H9 (cell line): ENCODE results near the gene NSD1. TPM values are rescaled to one million over a fixed set of nuclear protein-coding genes. Genes with fewer than 3 reads are reported as not detected.

ENCODE experiments used
- DNase-seq: peaks from one replicate; pipeline ENCODE4 v3.0.0-alpha.2; 2017
- H2AFZ ChIP-seq: one replicate; pipeline ENCODE4 v1.6.1; 2013; ENCODE audit warnings: mild to moderate bottlenecking, low read length, control low read depth, moderate library complexity
- H2AK5ac ChIP-seq: 2 replicates; pipeline ENCODE4 v1.6.1; 2013; ENCODE audit warnings: low read length, control low read depth, mixed read lengths; ENCODE audit not compliant: insufficient read length
- H2BK120ac ChIP-seq: one replicate; pipeline ENCODE4 v1.6.1; 2013; ENCODE audit warnings: low read depth, mild to moderate bottlenecking, low read length, control low read depth, inconsistent platforms; ENCODE audit not compliant: poor library complexity, severe bottlenecking
- H2BK12ac ChIP-seq: 2 replicates; pipeline ENCODE4 v1.6.1; 2013; ENCODE audit warnings: low read length, control low read depth, mixed read lengths, low read depth; ENCODE audit not compliant: insufficient read length
- H2BK15ac ChIP-seq: 2 replicates; pipeline ENCODE4 v1.6.1; 2013; ENCODE audit warnings: low read depth, low read length, control low read depth
- H2BK20ac ChIP-seq: one replicate; pipeline ENCODE4 v1.6.1; 2013; ENCODE audit warnings: low read depth, mild to moderate bottlenecking, low read length, control low read depth, inconsistent platforms; ENCODE audit not compliant: poor library complexity, severe bottlenecking
- H2BK5ac ChIP-seq: 2 replicates; pipeline ENCODE4 v1.6.1; 2013; ENCODE audit warnings: low read length, control low read depth, mixed read lengths; ENCODE audit not compliant: insufficient read length
- H3K14ac ChIP-seq: 2 replicates; pipeline ENCODE4 v1.6.1; 2013; ENCODE audit warnings: low read length, control low read depth; ENCODE audit not compliant: insufficient read depth
- H3K18ac ChIP-seq: 2 replicates; pipeline ENCODE4 v1.6.1; 2013; ENCODE audit warnings: low read depth, mild to moderate bottlenecking, mixed read lengths, low read length, control low read depth; ENCODE audit not compliant: insufficient read length
- H3K23ac ChIP-seq: 2 replicates; pipeline ENCODE4 v1.6.1; 2013; ENCODE audit warnings: low read length, control low read depth, mixed read lengths, low read depth; ENCODE audit not compliant: insufficient read length
- H3K23me2 ChIP-seq: 2 replicates; pipeline ENCODE4 v1.6.1; 2013; ENCODE audit warnings: low read depth, mild to moderate bottlenecking, mixed read lengths, low read length, control low read depth; ENCODE audit not compliant: insufficient read length, poor library complexity, severe bottlenecking
- H3K27ac ChIP-seq: 2 replicates; pipeline ENCODE4 v1.5.1; 2013; ENCODE audit warnings: low read length, control low read depth, mixed read lengths, low read depth; ENCODE audit not compliant: insufficient read length
- H3K27me3 ChIP-seq: 2 replicates; pipeline ENCODE4 v1.6.1; 2013; ENCODE audit warnings: low read length, control low read depth, inconsistent platforms; ENCODE audit not compliant: insufficient read depth
- H3K4ac ChIP-seq: 2 replicates; pipeline ENCODE4 v1.6.1; 2013; ENCODE audit warnings: low read depth, mild to moderate bottlenecking, control low read depth, inconsistent platforms, low read length, moderate library complexity
- H3K4me1 ChIP-seq: 2 replicates; pipeline ENCODE4 v1.6.1; 2013; ENCODE audit warnings: low read length, control low read depth, inconsistent platforms; ENCODE audit not compliant: insufficient read depth
- H3K4me2 ChIP-seq: 2 replicates; pipeline ENCODE4 v1.6.1; 2013; ENCODE audit warnings: low read length, control low read depth, mixed read lengths; ENCODE audit not compliant: insufficient read length, insufficient read depth
- H3K56ac ChIP-seq: 2 replicates; pipeline ENCODE4 v1.6.1; 2013; ENCODE audit warnings: low read depth, mild to moderate bottlenecking, mixed read lengths, low read length, control low read depth; ENCODE audit not compliant: insufficient read length
- H3K79me1 ChIP-seq: 2 replicates; pipeline ENCODE4 v1.6.1; 2013; ENCODE audit warnings: low read depth, mild to moderate bottlenecking, moderate library complexity, low read length, control low read depth, inconsistent platforms; ENCODE audit not compliant: insufficient read depth, poor library complexity, severe bottlenecking
- H3K79me2 ChIP-seq: 2 replicates; pipeline ENCODE4 v1.6.1; 2013; ENCODE audit warnings: low read length, control low read depth, inconsistent platforms; ENCODE audit not compliant: insufficient read depth
- H3K9ac ChIP-seq: 2 replicates; pipeline ENCODE4 v1.6.1; 2013; ENCODE audit warnings: low read length, control low read depth, mixed read lengths; ENCODE audit not compliant: insufficient read length; ENCODE audit errors: extremely low read depth
- H3K9me3 ChIP-seq: one replicate; pipeline ENCODE4 v1.6.1; 2013; ENCODE audit warnings: low read depth, low read length, inconsistent platforms; ENCODE audit not compliant: control insufficient read depth
- H3T11ph ChIP-seq: one replicate; pipeline ENCODE4 v1.6.1; 2013; ENCODE audit warnings: mild to moderate bottlenecking, low read length, control low read depth, inconsistent platforms
- H4K20me1 ChIP-seq: one replicate; pipeline ENCODE4 v1.6.1; 2013; ENCODE audit not compliant: control insufficient read depth, insufficient read length, insufficient read depth
- H4K5ac ChIP-seq: 2 replicates; pipeline ENCODE4 v1.6.1; 2013; ENCODE audit warnings: low read depth, mild to moderate bottlenecking, mixed read lengths, low read length, control low read depth; ENCODE audit not compliant: insufficient read length
- H4K8ac ChIP-seq: replicated peaks from 2 replicates; pipeline ENCODE4 v1.6.1; 2013; ENCODE audit warnings: low read length, control low read depth, mixed read lengths, low read depth; ENCODE audit not compliant: insufficient read length
- H4K91ac ChIP-seq: 2 replicates; pipeline ENCODE4 v1.6.1; 2013; ENCODE audit warnings: low read depth, mild to moderate bottlenecking, moderate library complexity, mixed read lengths, low read length, control low read depth; ENCODE audit not compliant: insufficient read length
- H3K27ac Mint-ChIP-seq, 3 experiments: 2 replicates in 2 of 3; 3 replicates in 1 of 3; pipeline ENCODE4 v1.8.0; 2020 to 2021; ENCODE audit warnings: mixed read lengths in 3 of 3, mild to moderate bottlenecking in 1 of 3, moderate library complexity in 1 of 3
- H3K27me3 Mint-ChIP-seq: 2 replicates; pipeline ENCODE4 v1.8.0; 2021; ENCODE audit warnings: low read depth, mild to moderate bottlenecking, moderate library complexity, mixed read lengths
- H3K36me3 Mint-ChIP-seq, 3 experiments: 2 replicates in 2 of 3; 3 replicates in 1 of 3; pipeline ENCODE4 v1.8.0; 2020 to 2021; ENCODE audit warnings: low read depth in 3 of 3, mixed read lengths in 3 of 3; ENCODE audit not compliant: insufficient read depth in 1 of 3
- H3K4me1 Mint-ChIP-seq, 2 experiments: 2 replicates each; pipeline ENCODE4 v1.8.0; 2020; ENCODE audit warnings: mixed read lengths in 2 of 2
- H3K4me3 Mint-ChIP-seq, 2 experiments: 2 replicates in 1 of 2; 3 replicates in 1 of 2; pipeline ENCODE4 v1.8.0; 2020 to 2021; ENCODE audit warnings: mild to moderate bottlenecking in 2 of 2, mixed read lengths in 2 of 2, moderate library complexity in 1 of 2
- H3K9me3 Mint-ChIP-seq, 2 experiments: 2 replicates in 1 of 2; 3 replicates in 1 of 2; pipeline ENCODE4 v1.8.0; 2020; ENCODE audit warnings: mild to moderate bottlenecking in 2 of 2, mixed read lengths in 2 of 2, moderate library complexity in 1 of 2
- CTCF ChIP-seq: fragments of 200-600 bp; sonication (generic); conservative IDR thresholded peaks from 3 replicates; pipeline ENCODE4 v1.8.0; 2021; ENCODE audit warnings: antibody characterized with exemption, mild to moderate bottlenecking
- WGBS: extraction: QIAGEN DNeasy Blood & Tissue Kit; methylation state at CpG from one replicate; pipeline ENCODE4 v1.1.7; 2013; ENCODE audit warnings: missing lambda C conversion rate, low lambda C conversion rate, mixed read lengths; ENCODE audit not compliant: insufficient read length; ENCODE audit errors: extremely low coverage; 5-methylcytosine and 5-hydroxymethylcytosine counted together
- total RNA-seq: library from RNA; stranded (reverse); gene quantifications from 2 replicates; pipeline ENCODE4 v1.2.1, GENCODE V29; 2021

The NSD1 gene
- total RNA-seq, 1 experiment from 2014 or later: 213 TPM

GRCh38 chr5:177349762-177350161, 216.2 kb downstream of the NSD1 start:
- Mint-ChIP-seq H3K36me3 (peaks cover 2 to 25% (median 23%) of the 10 kb centered on the region in 3 experiments; a peak in 6 of 7 replicates), H3K4me3 (peak overlapping the region; percentile 57 to 66), H3K27me3 (peaks cover 14% of the 10 kb centered on the region), H3K27ac (peak overlapping the region in 1 of 3 experiments; percentile 60; a peak in 1 of 7 replicates), H3K9me3 (no peaks in the 10 kb centered on the region; a peak in 1 of 5 replicates), H3K4me1 (peaks cover 20 to 25% of the 10 kb centered on the region in 2 experiments)
- Histone ChIP-seq H3K14ac (no peak overlapping the region), H2BK5ac (no peak overlapping the region), H3K23ac (no peak overlapping the region), H2BK120ac (no peak overlapping the region), H2BK15ac (no peak overlapping the region), H3K9ac (no peak overlapping the region), H3K4me1 (peaks cover 3% of the 10 kb centered on the region; the same call in 1 of the 2 replicates), H2BK20ac (no peak overlapping the region), H3K23me2 (peaks cover 7% of the 10 kb centered on the region), H4K20me1 (no peaks in the 10 kb centered on the region), H3K4me2 (peak overlapping the region; percentile 89), H4K8ac (no peak overlapping the region), H3T11ph (no peak overlapping the region), H3K27me3 (no peaks in the 10 kb centered on the region), H4K5ac (no peak overlapping the region), H4K91ac (no peak overlapping the region), H3K79me2 (peaks cover 17% of the 10 kb centered on the region), H3K56ac (no peak overlapping the region), H2AFZ (no peak overlapping the region), H3K18ac (no peak overlapping the region), H3K27ac (no peak overlapping the region), H2BK12ac (no peak overlapping the region), H3K9me3 (no peaks in the 10 kb centered on the region), H3K79me1 (peaks cover 4% of the 10 kb centered on the region), H2AK5ac (no peak overlapping the region), H3K4ac (no peak overlapping the region)
- no peak for DNase-seq
- no CpG with 5 or more reads among the region's 5 CpGs for WGBS
- no peak for TF ChIP-seq CTCF

Other genes with a start within 250 kb of the NSD1 start
- gene HK3, start 234.4 kb upstream of the NSD1 start, total RNA-seq: not detected in 2 replicates
- 46.2 and 53.0 TPM in 2 replicates for gene UIMC1, start 127.0 kb upstream of the NSD1 start, total RNA-seq
- 21.1 and 22.7 TPM in 2 replicates for gene ZNF346, start 111.1 kb upstream of the NSD1 start, total RNA-seq
- gene FGFR4, start 46.9 kb upstream of the NSD1 start, total RNA-seq: 52.8 and 56.3 TPM in 2 replicates
- 17.6 and 18.6 TPM in 2 replicates for gene RAB24, start 169.9 kb downstream of the NSD1 start, total RNA-seq
- gene PRELID1, start 170.0 kb downstream of the NSD1 start, total RNA-seq: 212 and 213 TPM in 2 replicates
- gene MXD3, start 178.1 kb downstream of the NSD1 start, total RNA-seq: 9.8 and 10.9 TPM in 2 replicates
- 105 and 106 TPM in 2 replicates for gene LMAN2, start 217.9 kb downstream of the NSD1 start, total RNA-seq
- gene RGS14, start 224.2 kb downstream of the NSD1 start, total RNA-seq: 12.3 and 16.4 TPM in 2 replicates